OCI-LY1 (cell line): ENCODE results near the gene CNN3.

Source experiments
- H2AFZ ChIP-seq: fragments of 200-600 bp; sonication (generic), shearing (Covaris generic); 2 replicates; pipeline ENCODE4 v1.6.0; 2014; ENCODE audit warnings: antibody characterized with exemption, mild to moderate bottlenecking, low read length
- H3F3A ChIP-seq: fragments of 200-600 bp; sonication (generic), shearing (Covaris generic); 2 replicates; pipeline ENCODE4 v1.6.0; 2014; ENCODE audit warnings: mild to moderate bottlenecking, antibody characterized with exemption, low read length, moderate library complexity; ENCODE audit not compliant: insufficient read depth
- H3K27ac ChIP-seq: fragments of 200-600 bp; sonication (generic); 2 replicates; pipeline ENCODE4 v1.5.1; 2014; ENCODE audit warnings: low read length, mixed run types, mild to moderate bottlenecking, low read depth; ENCODE audit not compliant: poor library complexity, severe bottlenecking
- H3K27me3 ChIP-seq: fragments of 200-600 bp; sonication (generic); 2 replicates; pipeline ENCODE4 v1.6.0; 2014; ENCODE audit warnings: antibody characterized with exemption, mild to moderate bottlenecking, low read length, moderate library complexity; ENCODE audit not compliant: insufficient read depth
- H3K36me3 ChIP-seq: fragments of 200-600 bp; sonication (generic); 2 replicates; pipeline ENCODE4 v1.6.1; 2014; ENCODE audit warnings: mild to moderate bottlenecking, antibody characterized with exemption, low read length, moderate library complexity, mixed read lengths; ENCODE audit not compliant: insufficient read depth
- H3K4me1 ChIP-seq: fragments of 200-600 bp; sonication (generic); 2 replicates; pipeline ENCODE4 v1.5.1; 2014; ENCODE audit warnings: mild to moderate bottlenecking, low read length, moderate library complexity; ENCODE audit not compliant: insufficient read depth, severe bottlenecking
- H3K4me2 ChIP-seq: fragments of 200-600 bp; sonication (generic), shearing (Covaris generic); 2 replicates; pipeline ENCODE4 v1.6.1; 2014; ENCODE audit warnings: low read length
- H3K4me3 ChIP-seq: fragments of 200-600 bp; sonication (generic); 2 replicates; pipeline ENCODE4 v1.5.1; 2014; ENCODE audit warnings: low read length, low read depth, mild to moderate bottlenecking, mixed read lengths; ENCODE audit not compliant: poor library complexity, severe bottlenecking
- H3K79me2 ChIP-seq: fragments of 200-600 bp; shearing (Covaris generic); 2 replicates; pipeline ENCODE4 v1.6.1; 2016; ENCODE audit warnings: mixed run types, low read length, mixed read lengths; ENCODE audit not compliant: insufficient read depth
- H3K9ac ChIP-seq: fragments of 200-600 bp; sonication (generic), shearing (Covaris generic); 2 replicates; pipeline ENCODE4 v1.6.1; 2014; ENCODE audit warnings: mild to moderate bottlenecking, low read length, mixed read lengths
- H3K9me2 ChIP-seq: fragments of 200-600 bp; sonication (generic), shearing (Covaris generic); 2 replicates; pipeline ENCODE4 v1.6.1; 2014; ENCODE audit warnings: low read depth, mild to moderate bottlenecking, low read length, mixed read lengths
- H3K9me3 ChIP-seq: fragments of 200-600 bp; shearing (Covaris generic); 2 replicates; pipeline ENCODE4 v1.6.1; 2014; ENCODE audit warnings: low read length, mixed read lengths
- H4K20me1 ChIP-seq: fragments of 200-600 bp; sonication (generic), shearing (Covaris generic); 2 replicates; pipeline ENCODE4 v1.6.0; 2016; ENCODE audit warnings: mild to moderate bottlenecking, low read length; ENCODE audit not compliant: insufficient read depth
- CTCF ChIP-seq: fragments of 200-600 bp; sonication (generic), shearing (Covaris generic); IDR thresholded peaks from 2 replicates; pipeline ENCODE4 v1.5.1; 2017; ENCODE audit warnings: mild to moderate bottlenecking, antibody characterized with exemption, low read length, moderate library complexity, mixed read lengths
- EZH2 ChIP-seq: fragments of 200-600 bp; sonication (generic), shearing (Covaris generic); IDR thresholded peaks from 2 replicates; pipeline ENCODE4 v1.8.0; 2017; ENCODE audit warnings: borderline replicate concordance, mixed run types, mild to moderate bottlenecking, antibody characterized with exemption, low read length, moderate library complexity, mixed read lengths

Gene CNN3

GRCh38 chr1:94969137-94969536 is 42.2 kb upstream of the CNN3 start:
- Histone ChIP-seq H3K9ac (no peak overlapping the region), H3K4me3 (no peak overlapping the region), H3K9me3 (no peaks in the 10 kb centered on the region), H3K27me3 (no peaks in the 10 kb centered on the region), H3K9me2 (no peaks in the 10 kb centered on the region), H2AFZ (no peak overlapping the region), H3K27ac (no peak overlapping the region), H3K79me2 (no peaks in the 10 kb centered on the region), H3K4me1 (no peaks in the 10 kb centered on the region), H3K4me2 (no peak overlapping the region), H3K36me3 (no peaks in the 10 kb centered on the region), H3F3A (no peaks in the 10 kb centered on the region; the same call in 1 of the 2 replicates), H4K20me1 (no peaks in the 10 kb centered on the region)
- no peak for TF ChIP-seq EZH2
- TF ChIP-seq CTCF: no peak

DNA sequence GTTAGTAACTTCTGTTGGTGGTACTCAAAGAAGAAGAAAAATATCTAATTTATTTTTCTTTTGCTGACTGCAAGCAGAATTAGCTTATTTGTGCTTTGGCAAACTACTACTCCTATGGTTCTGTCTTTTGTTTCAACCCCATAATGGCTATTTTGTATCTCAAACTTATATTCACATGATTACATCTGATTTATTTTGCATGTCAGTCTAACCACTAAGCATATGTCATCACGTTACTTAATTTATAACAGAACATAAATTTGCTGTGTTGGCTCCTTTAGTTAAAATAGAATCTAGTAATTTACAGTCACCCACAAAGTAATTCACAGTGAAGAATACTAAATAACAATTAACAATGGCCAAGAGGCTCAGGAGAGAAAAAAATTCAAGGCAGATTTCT is 39.1 kb upstream of the CNN3 start:
- Histone ChIP-seq H3K4me3 (no peak overlapping the region), H3K9me2 (no peaks in the 10 kb centered on the region), H3K79me2 (no peaks in the 10 kb centered on the region), H3K9me3 (no peaks in the 10 kb centered on the region), H2AFZ (no peak overlapping the region), H3F3A (no peaks in the 10 kb centered on the region; the same call in 1 of the 2 replicates), H3K27me3 (no peaks in the 10 kb centered on the region), H3K36me3 (no peaks in the 10 kb centered on the region), H3K27ac (no peak overlapping the region), H3K4me1 (peaks cover 24% of the 10 kb centered on the region), H4K20me1 (no peaks in the 10 kb centered on the region), H3K4me2 (no peak overlapping the region), H3K9ac (no peak overlapping the region)
- no peak for TF ChIP-seq EZH2
- TF ChIP-seq CTCF: no peak

- Histone ChIP-seq H3K4me2 (no peak overlapping the region), H3K9ac (no peak overlapping the region), H3F3A (no peaks in the 10 kb centered on the region; the same call in 1 of the 2 replicates), H2AFZ (no peak overlapping the region), H3K36me3 (no peaks in the 10 kb centered on the region), H3K4me3 (no peak overlapping the region), H4K20me1 (no peaks in the 10 kb centered on the region), H3K4me1 (peaks cover 25% of the 10 kb centered on the region), H3K79me2 (no peaks in the 10 kb centered on the region), H3K9me3 (no peaks in the 10 kb centered on the region), H3K9me2 (no peaks in the 10 kb centered on the region), H3K27ac (no peak overlapping the region), H3K27me3 (no peaks in the 10 kb centered on the region)
- TF ChIP-seq CTCF (no peak), EZH2 (no peak)
These were observed 37.0 kb upstream of the CNN3 start for GRCh38 chr1:94963864-94964263.
